ENCODE results near the gene ZNF787.

Gene ZNF787

GRCh38 chr19:56101746-56102535 lies 19.2 kb downstream of the ZNF787 start:
- H3K9me2 ChIP-seq (replicated peaks; ENCODE audit: low read depth, low read length) = no peaks in the 10 kb centered on the region
- H3K4me1 ChIP-seq (ENCODE audit: insufficient read depth, low read length, poor library complexity, severe bottlenecking) = no peaks in the 10 kb centered on the region
- peaks cover 35% of the 10 kb centered on the region for H4K20me1 ChIP-seq (ENCODE audit: insufficient read depth, low read length, poor library complexity, severe bottlenecking)
- no peak overlapping the region for H2AFZ ChIP-seq (ENCODE audit: low read length)
- no peaks in the 10 kb centered on the region for H3K9me3 ChIP-seq (ENCODE audit: insufficient read depth, low read depth, low read length)
- H3K79me2 ChIP-seq (ENCODE audit: insufficient read depth, low read length) = peaks cover 43% of the 10 kb centered on the region
- TF ChIP-seq, protein P1, sequence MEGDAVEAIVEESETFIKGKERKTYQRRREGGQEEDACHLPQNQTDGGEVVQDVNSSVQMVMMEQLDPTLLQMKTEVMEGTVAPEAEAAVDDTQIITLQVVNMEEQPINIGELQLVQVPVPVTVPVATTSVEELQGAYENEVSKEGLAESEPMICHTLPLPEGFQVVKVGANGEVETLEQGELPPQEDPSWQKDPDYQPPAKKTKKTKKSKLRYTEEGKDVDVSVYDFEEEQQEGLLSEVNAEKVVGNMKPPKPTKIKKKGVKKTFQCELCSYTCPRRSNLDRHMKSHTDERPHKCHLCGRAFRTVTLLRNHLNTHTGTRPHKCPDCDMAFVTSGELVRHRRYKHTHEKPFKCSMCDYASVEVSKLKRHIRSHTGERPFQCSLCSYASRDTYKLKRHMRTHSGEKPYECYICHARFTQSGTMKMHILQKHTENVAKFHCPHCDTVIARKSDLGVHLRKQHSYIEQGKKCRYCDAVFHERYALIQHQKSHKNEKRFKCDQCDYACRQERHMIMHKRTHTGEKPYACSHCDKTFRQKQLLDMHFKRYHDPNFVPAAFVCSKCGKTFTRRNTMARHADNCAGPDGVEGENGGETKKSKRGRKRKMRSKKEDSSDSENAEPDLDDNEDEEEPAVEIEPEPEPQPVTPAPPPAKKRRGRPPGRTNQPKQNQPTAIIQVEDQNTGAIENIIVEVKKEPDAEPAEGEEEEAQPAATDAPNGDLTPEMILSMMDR (conservative IDR thresholded peaks at IDR 0.05; ENCODE audit: low read length) = no peak
- TF ChIP-seq EZH2phosphoT487 (IDR thresholded peaks at IDR 0.05; ENCODE audit: borderline replicate concordance) = no peak
- peaks cover 48% of the 10 kb centered on the region; the same call in 1 of the 2 replicates for H3K36me3 ChIP-seq (ENCODE audit: insufficient read depth, low read length)
- H3K4me3 ChIP-seq (ENCODE audit: low read length, poor library complexity, severe bottlenecking) = no peak overlapping the region
- H3K9ac ChIP-seq (ENCODE audit: low read depth, low read length, poor library complexity, severe bottlenecking) = no peak overlapping the region
- H3F3A ChIP-seq (ENCODE audit: low read depth) = no peaks in the 10 kb centered on the region
- H3K4me2 ChIP-seq (ENCODE audit: low read depth, low read length, poor library complexity, severe bottlenecking) = no peak overlapping the region
- no peaks in the 10 kb centered on the region for H3K27me3 ChIP-seq (ENCODE audit: insufficient read depth, low read length, poor library complexity, severe bottlenecking)

DNA sequence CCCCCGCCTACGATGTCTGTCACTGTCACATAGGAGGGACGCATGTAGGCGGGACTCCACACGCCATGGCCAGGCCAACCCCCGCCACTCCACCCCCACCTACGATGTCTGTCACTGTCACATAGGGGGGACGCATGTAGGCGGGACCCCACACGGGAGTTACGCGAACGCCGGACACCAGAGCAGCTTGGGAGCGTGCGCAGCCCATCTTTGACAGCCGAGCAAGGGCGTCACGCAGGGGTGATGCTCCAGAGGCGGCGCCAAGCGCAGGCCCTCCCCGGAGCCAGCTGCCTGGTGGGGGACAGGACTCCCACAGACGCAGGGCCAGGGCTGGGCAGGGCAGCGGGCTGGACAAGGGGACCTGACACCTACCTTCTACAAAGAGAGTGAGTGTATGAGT lies 20.0 kb downstream of the ZNF787 start:
- H3K36me3 ChIP-seq (ENCODE audit: insufficient read depth, low read length) = peaks cover 43% of the 10 kb centered on the region; the same call in 1 of the 2 replicates
- H3K79me2 ChIP-seq (ENCODE audit: insufficient read depth, low read length) = peaks cover 35% of the 10 kb centered on the region

DNA sequence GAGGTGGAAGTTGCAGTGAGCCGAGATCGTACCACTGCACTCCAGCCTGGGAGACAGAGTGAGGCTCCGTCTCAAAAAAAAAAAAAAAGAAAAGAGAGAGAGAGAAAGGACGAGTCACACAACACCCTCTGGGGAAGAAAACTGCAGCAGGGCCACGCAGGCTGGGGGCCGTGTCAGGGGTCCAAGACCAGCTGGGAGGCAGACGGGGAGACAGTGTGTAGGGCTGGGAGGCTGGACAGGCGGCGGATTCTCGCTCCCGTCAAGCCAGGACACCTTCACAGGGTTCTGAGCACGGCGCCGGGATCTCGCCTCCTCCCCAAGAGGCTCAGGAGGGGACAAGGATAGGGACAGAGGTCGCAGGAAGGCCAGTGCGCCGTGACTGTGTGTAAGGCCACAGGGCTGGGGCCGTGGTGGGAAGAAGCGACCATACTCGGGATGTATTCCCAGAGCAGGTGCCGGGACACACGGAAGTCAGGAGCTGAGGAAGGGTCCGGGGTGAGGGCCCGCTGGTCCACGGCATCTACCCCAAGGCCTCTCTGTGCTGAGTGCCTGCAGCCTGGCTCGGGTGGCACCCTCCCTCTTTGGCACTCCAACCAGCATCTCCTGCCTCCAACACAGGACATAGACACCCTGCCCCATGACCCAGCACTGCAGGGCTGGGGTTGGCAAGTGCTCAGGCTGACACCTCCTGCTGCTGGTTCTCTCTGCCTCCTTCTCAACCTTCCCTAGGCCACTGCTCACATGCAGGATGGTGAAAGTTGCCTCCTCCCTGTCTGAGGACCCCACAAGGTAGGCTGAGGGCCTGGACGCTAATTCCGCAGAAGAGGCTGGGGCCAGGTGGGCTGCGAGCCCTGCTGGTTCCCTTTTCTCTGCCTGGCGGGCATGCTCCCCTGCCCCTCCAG lies 21.2 kb downstream of the ZNF787 start:
- Histone ChIP-seq H3K36me3 (ENCODE audit: insufficient read depth, low read length) (peaks cover 50% of the 10 kb centered on the region; the same call in 1 of the 2 replicates), H3K79me2 (ENCODE audit: insufficient read depth, low read length) (peaks cover 24% of the 10 kb centered on the region), H4K20me1 (ENCODE audit: insufficient read depth, low read length, poor library complexity, severe bottlenecking) (peaks cover 25% of the 10 kb centered on the region)

More for the DNA sequence above, 20.0 kb downstream of the ZNF787 start:
- Histone ChIP-seq H3K4me1 (ENCODE audit: insufficient read depth, low read length, poor library complexity, severe bottlenecking) (no peaks in the 10 kb centered on the region), H3K4me3 (ENCODE audit: low read length, poor library complexity, severe bottlenecking) (no peak overlapping the region), H2AFZ (ENCODE audit: low read length) (no peak overlapping the region), H3K9ac (ENCODE audit: low read depth, low read length, poor library complexity, severe bottlenecking) (no peak overlapping the region), H3K9me2 (replicated peaks; ENCODE audit: low read depth, low read length) (no peaks in the 10 kb centered on the region), H3K27me3 (ENCODE audit: insufficient read depth, low read length, poor library complexity, severe bottlenecking) (no peaks in the 10 kb centered on the region), H4K20me1 (ENCODE audit: insufficient read depth, low read length, poor library complexity, severe bottlenecking) (peaks cover 27% of the 10 kb centered on the region), H3K4me2 (ENCODE audit: low read depth, low read length, poor library complexity, severe bottlenecking) (no peak overlapping the region), H3K9me3 (ENCODE audit: insufficient read depth, low read depth, low read length) (no peaks in the 10 kb centered on the region), H3F3A (ENCODE audit: low read depth) (no peaks in the 10 kb centered on the region)
- no peak for TF ChIP-seq EZH2phosphoT487 (IDR thresholded peaks at IDR 0.05; ENCODE audit: borderline replicate concordance)
- TF ChIP-seq, protein P1 (conservative IDR thresholded peaks at IDR 0.05; ENCODE audit: low read length) = no peak

More for the DNA sequence above, 21.2 kb downstream of the ZNF787 start:
- Histone ChIP-seq H3K9me2 (replicated peaks; ENCODE audit: low read depth, low read length) (no peaks in the 10 kb centered on the region), H3K4me2 (ENCODE audit: low read depth, low read length, poor library complexity, severe bottlenecking) (no peak overlapping the region), H3K9me3 (ENCODE audit: insufficient read depth, low read depth, low read length) (no peaks in the 10 kb centered on the region), H3K27me3 (ENCODE audit: insufficient read depth, low read length, poor library complexity, severe bottlenecking) (no peaks in the 10 kb centered on the region), H2AFZ (ENCODE audit: low read length) (no peak overlapping the region), H3F3A (ENCODE audit: low read depth) (no peaks in the 10 kb centered on the region), H3K4me3 (ENCODE audit: low read length, poor library complexity, severe bottlenecking) (no peak overlapping the region), H3K9ac (ENCODE audit: low read depth, low read length, poor library complexity, severe bottlenecking) (no peak overlapping the region), H3K4me1 (ENCODE audit: insufficient read depth, low read length, poor library complexity, severe bottlenecking) (no peaks in the 10 kb centered on the region)
- TF ChIP-seq EZH2phosphoT487 (IDR thresholded peaks at IDR 0.05; ENCODE audit: borderline replicate concordance) = no peak
- TF ChIP-seq, protein P1 (conservative IDR thresholded peaks at IDR 0.05; ENCODE audit: low read length) = no peak

All from Loucy (cell line).